Gastroesophageal sphincter (tissue), 3 donors: ENCODE measurements around the gene OTULINL.

Experiments
- CTCF ChIP-seq, 4 experiments: fragments of 200-600 bp in 2 of 4; fragments of 450-650 bp in 2 of 4; sonication (generic) in 1 of 4; IDR thresholded peaks; one replicate each; pipeline ENCODE4 v1.5.1; 2017 to 2019; ENCODE audit warnings: antibody characterized with exemption in 4 of 4, mild to moderate bottlenecking in 2 of 4, moderate library complexity in 2 of 4
- POLR2AphosphoS5 ChIP-seq: sonication (generic); formaldehyde crosslinking; IDR thresholded peaks from one replicate; pipeline ENCODE4 v1.6.1; 2017; ENCODE audit warnings: antibody characterized with exemption

- TF ChIP-seq CTCF (IDR thresholded peaks at IDR 0.05) (no peak), POLR2AphosphoS5 (no peak)
Observed at GRCh38 chr5:14577079-14577725, 4.4 kb upstream of the OTULINL start.
